HepG2 (cell line): Measurements from ENCODE around the gene SALL2. TPM values are rescaled to one million over a fixed set of nuclear protein-coding genes. Genes with fewer than 3 reads are reported as not detected.

Experiments used
- DPF2 ChIP-seq: sonication (generic); formaldehyde crosslinking; IDR thresholded peaks from 2 replicates; pipeline ENCODE4 v1.4.0; 2020; ENCODE audit warnings: mild to moderate bottlenecking, low read depth, missing genetic modification reagents, borderline replicate concordance
- HHEX ChIP-seq: IDR thresholded peaks from 2 replicates; pipeline ENCODE4 v1.6.1; 2016; ENCODE audit warnings: control low read depth
- IRF2 ChIP-seq: IDR thresholded peaks from 2 replicates; pipeline ENCODE4 v1.6.1; 2018; ENCODE audit warnings: missing genetic modification reagents, missing compliant biosample characterization
- NFE2 ChIP-seq: sonication (generic); formaldehyde crosslinking; IDR thresholded peaks from 2 replicates; pipeline ENCODE4 v1.4.0; 2020; ENCODE audit warnings: missing genetic modification reagents
- RARA ChIP-seq: IDR thresholded peaks from 2 replicates; pipeline ENCODE4 v1.6.1; 2016; ENCODE audit warnings: missing genetic modification reagents, missing compliant biosample characterization
- SP2 ChIP-seq: sonication (generic); formaldehyde crosslinking; IDR thresholded peaks from 2 replicates; pipeline ENCODE4 v1.5.1; 2020; ENCODE audit warnings: mild to moderate bottlenecking, missing genetic modification reagents
- SPEN ChIP-seq: sonication (generic); formaldehyde crosslinking; IDR thresholded peaks from 2 replicates; pipeline ENCODE4 v1.5.1; 2020; ENCODE audit warnings: low read depth, mild to moderate bottlenecking, missing genetic modification reagents
- ZNF180 ChIP-seq: sonication (generic); formaldehyde crosslinking; IDR thresholded peaks from 2 replicates; pipeline ENCODE4 v1.4.0; 2020; ENCODE audit warnings: low read depth, missing genetic modification reagents, borderline replicate concordance
- ZNF282 ChIP-seq: fragments of 450-650 bp; IDR thresholded peaks from 2 replicates; pipeline ENCODE4 v1.6.1; 2018; ENCODE audit not compliant: partially characterized antibody
- ZNF34 ChIP-seq: sonication (generic); formaldehyde crosslinking; IDR thresholded peaks from 2 replicates; pipeline ENCODE4 v1.4.0; 2020; ENCODE audit warnings: mild to moderate bottlenecking, missing genetic modification reagents, borderline replicate concordance
- polyA plus RNA-seq, 8 experiments: library from polyadenylated mRNA; depleted of rRNA in 3 of 8; stranded (reverse) in 7 of 8; unstranded in 1 of 8; fragments of >200 nt; fragmentation: Illumina TruSeq in 4 of 8; extraction: Trizol in 4 of 8; gene quantifications; 2 replicates each; pipeline versions ENCODE4 v1.2.1 to v1.2.3, GENCODE V29; 2011 to 2016; ENCODE audit warnings: low read depth in 4 of 8, missing spikeins in 1 of 8, mixed read lengths in 1 of 8; ENCODE audit not compliant: insufficient read depth in 1 of 8
- total RNA-seq, 5 experiments: library from RNA; depleted of rRNA; stranded (reverse); fragments of >200 nt; fragmentation: Illumina TruSeq; extraction: Trizol; gene quantifications; 2 replicates each; pipeline ENCODE4 v1.2.3, GENCODE V29; 2016; ENCODE audit warnings: low read depth in 1 of 5
- TF ChIP-seq, protein P1 (sequence below), 2 experiments: IDR thresholded peaks; 2 replicates each; pipeline ENCODE4 v1.6.1; 2011 to 2012; ENCODE audit warnings: low read length in 2 of 2, borderline replicate concordance in 1 of 2, low read depth in 1 of 2, mild to moderate bottlenecking in 1 of 2, moderate library complexity in 1 of 2
- TF ChIP-seq, protein P2 (sequence below): sonication (generic); formaldehyde crosslinking; conservative IDR thresholded peaks from 2 replicates; pipeline ENCODE4 v1.4.0; 2020; ENCODE audit warnings: missing genetic modification reagents
- TF ChIP-seq, protein P3 (sequence below): sonication (generic); formaldehyde crosslinking; IDR thresholded peaks from 2 replicates; pipeline ENCODE4 v1.4.0; 2020; ENCODE audit warnings: missing genetic modification reagents, borderline replicate concordance
- TF ChIP-seq, protein P4 (sequence below): sonication (generic); formaldehyde crosslinking; IDR thresholded peaks from 2 replicates; pipeline ENCODE4 v1.9.0; 2021; ENCODE audit warnings: missing genetic modification reagents, borderline replicate concordance

SALL2 gene
- total and polyA plus RNA-seq, 2 of the 13 experiments (the other 11 are each of a cell fraction or from before 2014, with no cell fraction given): 4.9 to 5.8 TPM

DNA sequence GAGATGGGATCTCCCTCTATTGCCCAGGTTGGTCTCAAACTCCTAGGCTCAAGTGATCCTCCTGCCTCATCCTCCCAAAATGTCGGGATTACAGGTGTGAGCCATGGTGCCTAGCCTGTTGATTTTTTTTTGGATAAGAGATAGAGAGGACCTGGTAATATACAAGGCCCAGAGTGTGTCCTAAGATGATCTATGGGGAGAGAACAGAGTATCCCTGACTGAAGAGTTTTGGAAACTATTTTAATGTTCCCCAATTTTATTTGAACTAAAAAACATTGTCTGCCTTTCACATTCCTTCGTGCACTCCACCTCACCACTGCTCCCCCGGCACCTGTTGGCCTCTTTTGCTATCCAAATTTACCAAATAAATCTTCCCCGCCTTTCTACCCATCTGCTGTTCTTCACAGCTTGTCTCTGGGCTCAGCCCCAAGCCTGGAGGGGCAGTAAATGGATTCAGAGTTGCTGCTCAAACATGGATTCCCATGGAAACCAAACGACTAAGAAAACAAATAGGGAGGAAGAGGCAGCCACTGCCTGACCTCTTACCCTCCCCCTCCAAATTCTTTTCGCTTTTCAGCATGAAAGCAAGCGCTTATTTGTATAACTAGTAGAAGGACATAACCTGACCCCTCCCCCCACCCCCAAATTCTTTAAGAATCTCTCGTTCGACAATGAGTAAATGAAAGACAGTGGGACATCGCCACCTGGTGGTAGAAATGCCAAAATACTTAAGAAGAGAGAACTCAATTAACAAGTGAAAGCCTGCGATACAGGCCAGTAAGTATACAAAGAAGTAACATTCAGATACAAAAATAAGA is 31.1 kb upstream of the SALL2 start (continued):
- TF ChIP-seq DPF2 (CRISPR knock-in tag): no peak
- TF ChIP-seq, protein P1, sequence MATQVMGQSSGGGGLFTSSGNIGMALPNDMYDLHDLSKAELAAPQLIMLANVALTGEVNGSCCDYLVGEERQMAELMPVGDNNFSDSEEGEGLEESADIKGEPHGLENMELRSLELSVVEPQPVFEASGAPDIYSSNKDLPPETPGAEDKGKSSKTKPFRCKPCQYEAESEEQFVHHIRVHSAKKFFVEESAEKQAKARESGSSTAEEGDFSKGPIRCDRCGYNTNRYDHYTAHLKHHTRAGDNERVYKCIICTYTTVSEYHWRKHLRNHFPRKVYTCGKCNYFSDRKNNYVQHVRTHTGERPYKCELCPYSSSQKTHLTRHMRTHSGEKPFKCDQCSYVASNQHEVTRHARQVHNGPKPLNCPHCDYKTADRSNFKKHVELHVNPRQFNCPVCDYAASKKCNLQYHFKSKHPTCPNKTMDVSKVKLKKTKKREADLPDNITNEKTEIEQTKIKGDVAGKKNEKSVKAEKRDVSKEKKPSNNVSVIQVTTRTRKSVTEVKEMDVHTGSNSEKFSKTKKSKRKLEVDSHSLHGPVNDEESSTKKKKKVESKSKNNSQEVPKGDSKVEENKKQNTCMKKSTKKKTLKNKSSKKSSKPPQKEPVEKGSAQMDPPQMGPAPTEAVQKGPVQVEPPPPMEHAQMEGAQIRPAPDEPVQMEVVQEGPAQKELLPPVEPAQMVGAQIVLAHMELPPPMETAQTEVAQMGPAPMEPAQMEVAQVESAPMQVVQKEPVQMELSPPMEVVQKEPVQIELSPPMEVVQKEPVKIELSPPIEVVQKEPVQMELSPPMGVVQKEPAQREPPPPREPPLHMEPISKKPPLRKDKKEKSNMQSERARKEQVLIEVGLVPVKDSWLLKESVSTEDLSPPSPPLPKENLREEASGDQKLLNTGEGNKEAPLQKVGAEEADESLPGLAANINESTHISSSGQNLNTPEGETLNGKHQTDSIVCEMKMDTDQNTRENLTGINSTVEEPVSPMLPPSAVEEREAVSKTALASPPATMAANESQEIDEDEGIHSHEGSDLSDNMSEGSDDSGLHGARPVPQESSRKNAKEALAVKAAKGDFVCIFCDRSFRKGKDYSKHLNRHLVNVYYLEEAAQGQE (IDR thresholded peaks at IDR 0.05; ENCODE audit: borderline replicate concordance in 1 of 2, low read depth in 1 of 2, low read length in 2 of 2): no peak
- TF ChIP-seq SPEN (CRISPR knock-in tag): no peak; the same call in 1 of the 2 replicates
- TF ChIP-seq SP2 (CRISPR knock-in tag): no peak
- no peak for TF ChIP-seq ZNF180 (CRISPR knock-in tag)
- TF ChIP-seq RARA: peak; percentile 78
- TF ChIP-seq IRF2: peak; percentile 45
- TF ChIP-seq, protein P2, sequence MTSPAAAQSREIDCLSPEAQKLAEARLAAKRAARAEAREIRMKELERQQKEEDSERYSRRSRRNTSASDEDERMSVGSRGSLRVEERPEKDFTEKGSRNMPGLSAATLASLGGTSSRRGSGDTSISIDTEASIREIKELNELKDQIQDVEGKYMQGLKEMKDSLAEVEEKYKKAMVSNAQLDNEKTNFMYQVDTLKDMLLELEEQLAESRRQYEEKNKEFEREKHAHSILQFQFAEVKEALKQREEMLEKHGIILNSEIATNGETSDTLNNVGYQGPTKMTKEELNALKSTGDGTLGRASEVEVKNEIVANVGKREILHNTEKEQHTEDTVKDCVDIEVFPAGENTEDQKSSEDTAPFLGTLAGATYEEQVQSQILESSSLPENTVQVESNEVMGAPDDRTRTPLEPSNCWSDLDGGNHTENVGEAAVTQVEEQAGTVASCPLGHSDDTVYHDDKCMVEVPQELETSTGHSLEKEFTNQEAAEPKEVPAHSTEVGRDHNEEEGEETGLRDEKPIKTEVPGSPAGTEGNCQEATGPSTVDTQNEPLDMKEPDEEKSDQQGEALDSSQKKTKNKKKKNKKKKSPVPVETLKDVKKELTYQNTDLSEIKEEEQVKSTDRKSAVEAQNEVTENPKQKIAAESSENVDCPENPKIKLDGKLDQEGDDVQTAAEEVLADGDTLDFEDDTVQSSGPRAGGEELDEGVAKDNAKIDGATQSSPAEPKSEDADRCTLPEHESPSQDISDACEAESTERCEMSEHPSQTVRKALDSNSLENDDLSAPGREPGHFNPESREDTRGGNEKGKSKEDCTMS (CRISPR knock-in tag): no peak
- TF ChIP-seq HHEX: peak; percentile 17; the same call in 1 of the 2 replicates
- TF ChIP-seq, protein P3, sequence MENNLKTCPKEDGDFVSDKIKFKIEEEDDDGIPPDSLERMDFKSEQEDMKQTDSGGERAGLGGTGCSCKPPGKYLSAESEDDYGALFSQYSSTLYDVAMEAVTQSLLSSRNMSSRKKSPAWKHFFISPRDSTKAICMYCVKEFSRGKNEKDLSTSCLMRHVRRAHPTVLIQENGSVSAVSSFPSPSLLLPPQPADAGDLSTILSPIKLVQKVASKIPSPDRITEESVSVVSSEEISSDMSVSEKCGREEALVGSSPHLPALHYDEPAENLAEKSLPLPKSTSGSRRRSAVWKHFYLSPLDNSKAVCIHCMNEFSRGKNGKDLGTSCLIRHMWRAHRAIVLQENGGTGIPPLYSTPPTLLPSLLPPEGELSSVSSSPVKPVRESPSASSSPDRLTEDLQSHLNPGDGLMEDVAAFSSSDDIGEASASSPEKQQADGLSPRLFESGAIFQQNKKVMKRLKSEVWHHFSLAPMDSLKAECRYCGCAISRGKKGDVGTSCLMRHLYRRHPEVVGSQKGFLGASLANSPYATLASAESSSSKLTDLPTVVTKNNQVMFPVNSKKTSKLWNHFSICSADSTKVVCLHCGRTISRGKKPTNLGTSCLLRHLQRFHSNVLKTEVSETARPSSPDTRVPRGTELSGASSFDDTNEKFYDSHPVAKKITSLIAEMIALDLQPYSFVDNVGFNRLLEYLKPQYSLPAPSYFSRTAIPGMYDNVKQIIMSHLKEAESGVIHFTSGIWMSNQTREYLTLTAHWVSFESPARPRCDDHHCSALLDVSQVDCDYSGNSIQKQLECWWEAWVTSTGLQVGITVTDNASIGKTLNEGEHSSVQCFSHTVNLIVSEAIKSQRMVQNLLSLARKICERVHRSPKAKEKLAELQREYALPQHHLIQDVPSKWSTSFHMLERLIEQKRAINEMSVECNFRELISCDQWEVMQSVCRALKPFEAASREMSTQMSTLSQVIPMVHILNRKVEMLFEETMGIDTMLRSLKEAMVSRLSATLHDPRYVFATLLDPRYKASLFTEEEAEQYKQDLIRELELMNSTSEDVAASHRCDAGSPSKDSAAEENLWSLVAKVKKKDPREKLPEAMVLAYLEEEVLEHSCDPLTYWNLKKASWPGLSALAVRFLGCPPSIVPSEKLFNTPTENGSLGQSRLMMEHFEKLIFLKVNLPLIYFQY: no peak
- no peak for TF ChIP-seq ZNF34
- TF ChIP-seq ZNF282: no peak
- TF ChIP-seq, protein P4, sequence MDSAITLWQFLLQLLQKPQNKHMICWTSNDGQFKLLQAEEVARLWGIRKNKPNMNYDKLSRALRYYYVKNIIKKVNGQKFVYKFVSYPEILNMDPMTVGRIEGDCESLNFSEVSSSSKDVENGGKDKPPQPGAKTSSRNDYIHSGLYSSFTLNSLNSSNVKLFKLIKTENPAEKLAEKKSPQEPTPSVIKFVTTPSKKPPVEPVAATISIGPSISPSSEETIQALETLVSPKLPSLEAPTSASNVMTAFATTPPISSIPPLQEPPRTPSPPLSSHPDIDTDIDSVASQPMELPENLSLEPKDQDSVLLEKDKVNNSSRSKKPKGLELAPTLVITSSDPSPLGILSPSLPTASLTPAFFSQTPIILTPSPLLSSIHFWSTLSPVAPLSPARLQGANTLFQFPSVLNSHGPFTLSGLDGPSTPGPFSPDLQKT (CRISPR knock-in tag): no peak
- TF ChIP-seq NFE2 (CRISPR knock-in tag): no peak
